Sigmoid colon (tissue), 4 donors: ENCODE measurements around the gene ALDH2.

ENCODE experiments used
- POLR2A ChIP-seq, 2 donors: fragments of 450-650 bp; IDR thresholded peaks; one replicate each; pipeline ENCODE4 v1.6.1; 2016; ENCODE audit warnings: antibody characterized with exemption in 2 of 2, mild to moderate bottlenecking in 2 of 2, moderate library complexity in 2 of 2
- POLR2AphosphoS5 ChIP-seq, 4 donors: sonication (generic); formaldehyde crosslinking; IDR thresholded peaks; one replicate each; pipeline ENCODE4 v1.6.1; 2017; ENCODE audit warnings: antibody characterized with exemption in 4 of 4
- TF ChIP-seq, protein P1 (sequence below), 4 experiments: fragments of 450-650 bp in 3 of 4; fragments of 200-600 bp in 1 of 4; IDR thresholded peaks; one replicate each; pipeline ENCODE4 v1.5.1; 2016 to 2019; ENCODE audit warnings: antibody characterized with exemption in 4 of 4, mild to moderate bottlenecking in 3 of 4, moderate library complexity in 2 of 4

GRCh38 chr12:111838353-111838752 lies 71.6 kb downstream of the ALDH2 start:
- no peak for TF ChIP-seq POLR2A (IDR thresholded peaks at IDR 0.05)
- TF ChIP-seq, protein P1, sequence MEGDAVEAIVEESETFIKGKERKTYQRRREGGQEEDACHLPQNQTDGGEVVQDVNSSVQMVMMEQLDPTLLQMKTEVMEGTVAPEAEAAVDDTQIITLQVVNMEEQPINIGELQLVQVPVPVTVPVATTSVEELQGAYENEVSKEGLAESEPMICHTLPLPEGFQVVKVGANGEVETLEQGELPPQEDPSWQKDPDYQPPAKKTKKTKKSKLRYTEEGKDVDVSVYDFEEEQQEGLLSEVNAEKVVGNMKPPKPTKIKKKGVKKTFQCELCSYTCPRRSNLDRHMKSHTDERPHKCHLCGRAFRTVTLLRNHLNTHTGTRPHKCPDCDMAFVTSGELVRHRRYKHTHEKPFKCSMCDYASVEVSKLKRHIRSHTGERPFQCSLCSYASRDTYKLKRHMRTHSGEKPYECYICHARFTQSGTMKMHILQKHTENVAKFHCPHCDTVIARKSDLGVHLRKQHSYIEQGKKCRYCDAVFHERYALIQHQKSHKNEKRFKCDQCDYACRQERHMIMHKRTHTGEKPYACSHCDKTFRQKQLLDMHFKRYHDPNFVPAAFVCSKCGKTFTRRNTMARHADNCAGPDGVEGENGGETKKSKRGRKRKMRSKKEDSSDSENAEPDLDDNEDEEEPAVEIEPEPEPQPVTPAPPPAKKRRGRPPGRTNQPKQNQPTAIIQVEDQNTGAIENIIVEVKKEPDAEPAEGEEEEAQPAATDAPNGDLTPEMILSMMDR (IDR thresholded peaks at IDR 0.05): no peak
- no peak for TF ChIP-seq POLR2AphosphoS5 (IDR thresholded peaks at IDR 0.05)
